Measurements from ENCODE around the gene IDH2. TPM values are rescaled to one million over a fixed set of nuclear protein-coding genes. Genes with fewer than 3 reads are reported as not detected.

The IDH2 gene
- total and polyA plus RNA-seq, 2 of the 13 experiments (the other 11 are each of a cell fraction or from before 2014, with no cell fraction given): 121 to 145 TPM

DNA sequence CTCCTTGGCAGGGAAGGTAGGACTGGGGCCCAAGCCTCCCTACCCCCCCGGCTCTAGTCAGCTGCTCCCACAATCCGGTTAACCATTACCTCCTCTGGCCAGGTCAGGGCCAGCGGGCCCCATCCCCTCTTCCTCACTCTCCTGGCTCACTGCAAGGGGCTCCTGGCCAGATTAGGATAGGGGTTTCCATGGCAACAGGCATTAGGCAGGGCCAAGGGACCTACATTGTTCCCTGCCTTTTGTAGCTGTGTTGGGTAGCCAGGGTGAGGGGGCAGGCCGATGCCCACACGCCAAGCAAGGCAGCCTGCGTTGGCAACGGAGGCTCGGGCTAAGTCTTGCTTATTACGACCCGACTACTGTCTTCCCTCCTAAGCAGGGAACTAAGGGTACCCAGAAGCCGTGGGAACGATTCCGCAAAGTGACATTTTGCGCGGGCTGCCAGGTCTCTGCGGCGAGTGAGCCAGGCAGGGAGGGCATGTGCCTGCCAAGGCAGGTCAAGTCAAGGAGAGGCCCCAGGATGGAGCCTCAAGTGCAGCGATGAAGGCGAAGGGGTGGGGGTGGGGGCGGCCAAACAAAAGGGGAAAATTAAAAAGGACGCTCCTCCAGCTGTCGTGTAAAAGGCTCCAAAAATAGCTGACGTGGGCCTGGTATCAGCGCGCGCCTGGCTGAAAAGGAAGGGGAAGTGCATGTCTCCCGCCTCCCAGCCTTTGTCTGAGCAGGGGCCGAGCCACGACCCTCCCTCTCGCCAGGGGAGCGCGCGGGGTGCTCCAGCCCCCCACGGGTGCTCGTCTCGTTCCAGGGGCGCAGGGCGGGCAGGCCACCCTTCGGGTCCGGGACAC, 919 bp downstream of the IDH2 start (continued):
- TF ChIP-seq, protein P1, sequence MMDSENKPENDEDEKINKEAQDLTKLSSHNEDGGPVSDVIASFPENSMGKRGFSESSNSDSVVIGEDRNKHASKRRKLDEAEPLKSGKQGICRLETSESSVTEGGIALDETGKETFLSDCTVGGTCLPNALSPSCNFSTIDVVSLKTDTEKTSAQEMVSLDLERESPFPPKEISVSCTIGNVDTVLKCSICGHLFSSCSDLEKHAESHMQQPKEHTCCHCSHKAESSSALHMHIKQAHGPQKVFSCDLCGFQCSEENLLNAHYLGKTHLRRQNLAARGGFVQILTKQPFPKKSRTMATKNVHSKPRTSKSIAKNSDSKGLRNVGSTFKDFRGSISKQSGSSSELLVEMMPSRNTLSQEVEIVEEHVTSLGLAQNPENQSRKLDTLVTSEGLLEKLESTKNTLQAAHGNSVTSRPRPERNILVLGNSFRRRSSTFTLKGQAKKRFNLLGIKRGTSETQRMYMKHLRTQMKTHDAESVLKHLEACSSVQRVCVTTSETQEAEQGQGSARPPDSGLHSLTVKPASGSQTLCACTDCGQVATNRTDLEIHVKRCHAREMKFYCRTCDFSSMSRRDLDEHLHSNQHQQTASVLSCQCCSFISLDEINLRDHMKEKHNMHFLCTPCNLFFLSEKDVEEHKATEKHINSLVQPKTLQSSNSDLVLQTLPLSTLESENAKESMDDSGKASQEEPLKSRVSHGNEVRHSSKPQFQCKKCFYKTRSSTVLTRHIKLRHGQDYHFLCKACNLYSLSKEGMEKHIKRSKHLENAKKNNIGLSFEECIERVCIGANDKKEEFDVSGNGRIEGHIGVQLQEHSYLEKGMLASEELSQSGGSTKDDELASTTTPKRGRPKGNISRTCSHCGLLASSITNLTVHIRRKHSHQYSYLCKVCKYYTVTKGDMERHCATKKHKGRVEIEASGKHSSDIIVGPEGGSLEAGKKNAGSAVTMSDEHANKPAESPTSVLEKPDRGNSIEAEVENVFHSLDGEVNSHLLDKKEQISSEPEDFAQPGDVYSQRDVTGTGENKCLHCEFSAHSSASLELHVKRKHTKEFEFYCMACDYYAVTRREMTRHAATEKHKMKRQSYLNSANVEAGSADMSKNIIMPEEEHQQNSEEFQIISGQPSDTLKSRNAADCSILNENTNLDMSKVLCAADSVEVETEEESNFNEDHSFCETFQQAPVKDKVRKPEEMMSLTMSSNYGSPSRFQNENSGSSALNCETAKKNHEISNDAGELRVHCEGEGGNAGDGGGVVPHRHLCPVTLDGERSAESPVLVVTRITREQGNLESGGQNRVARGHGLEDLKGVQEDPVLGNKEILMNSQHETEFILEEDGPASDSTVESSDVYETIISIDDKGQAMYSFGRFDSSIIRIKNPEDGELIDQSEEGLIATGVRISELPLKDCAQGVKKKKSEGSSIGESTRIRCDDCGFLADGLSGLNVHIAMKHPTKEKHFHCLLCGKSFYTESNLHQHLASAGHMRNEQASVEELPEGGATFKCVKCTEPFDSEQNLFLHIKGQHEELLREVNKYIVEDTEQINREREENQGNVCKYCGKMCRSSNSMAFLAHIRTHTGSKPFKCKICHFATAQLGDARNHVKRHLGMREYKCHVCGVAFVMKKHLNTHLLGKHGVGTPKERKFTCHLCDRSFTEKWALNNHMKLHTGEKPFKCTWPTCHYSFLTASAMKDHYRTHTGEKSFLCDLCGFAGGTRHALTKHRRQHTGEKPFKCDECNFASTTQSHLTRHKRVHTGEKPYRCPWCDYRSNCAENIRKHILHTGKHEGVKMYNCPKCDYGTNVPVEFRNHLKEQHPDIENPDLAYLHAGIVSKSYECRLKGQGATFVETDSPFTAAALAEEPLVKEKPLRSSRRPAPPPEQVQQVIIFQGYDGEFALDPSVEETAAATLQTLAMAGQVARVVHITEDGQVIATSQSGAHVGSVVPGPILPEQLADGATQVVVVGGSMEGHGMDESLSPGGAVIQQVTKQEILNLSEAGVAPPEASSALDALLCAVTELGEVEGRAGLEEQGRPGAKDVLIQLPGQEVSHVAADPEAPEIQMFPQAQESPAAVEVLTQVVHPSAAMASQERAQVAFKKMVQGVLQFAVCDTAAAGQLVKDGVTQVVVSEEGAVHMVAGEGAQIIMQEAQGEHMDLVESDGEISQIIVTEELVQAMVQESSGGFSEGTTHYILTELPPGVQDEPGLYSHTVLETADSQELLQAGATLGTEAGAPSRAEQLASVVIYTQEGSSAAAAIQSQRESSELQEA (CRISPR knock-in tag; IDR thresholded peaks at IDR 0.05; ENCODE audit: not compliant biosample characterization): peak; percentile 67
- TF ChIP-seq ZNF558 (CRISPR knock-in tag; IDR thresholded peaks at IDR 0.05; ENCODE audit: borderline replicate concordance): no peak
- 0 out of 2 replicates have a peak, but pooled peaks have one; percentile 17 for TF ChIP-seq TBX2 (CRISPR knock-in tag; IDR thresholded peaks at IDR 0.05; ENCODE audit: borderline replicate concordance)
- TF ChIP-seq ZBTB7B (CRISPR knock-in tag; IDR thresholded peaks at IDR 0.05): peak; percentile 20; the same call in 1 of the 2 replicates
- TF ChIP-seq, protein P2, sequence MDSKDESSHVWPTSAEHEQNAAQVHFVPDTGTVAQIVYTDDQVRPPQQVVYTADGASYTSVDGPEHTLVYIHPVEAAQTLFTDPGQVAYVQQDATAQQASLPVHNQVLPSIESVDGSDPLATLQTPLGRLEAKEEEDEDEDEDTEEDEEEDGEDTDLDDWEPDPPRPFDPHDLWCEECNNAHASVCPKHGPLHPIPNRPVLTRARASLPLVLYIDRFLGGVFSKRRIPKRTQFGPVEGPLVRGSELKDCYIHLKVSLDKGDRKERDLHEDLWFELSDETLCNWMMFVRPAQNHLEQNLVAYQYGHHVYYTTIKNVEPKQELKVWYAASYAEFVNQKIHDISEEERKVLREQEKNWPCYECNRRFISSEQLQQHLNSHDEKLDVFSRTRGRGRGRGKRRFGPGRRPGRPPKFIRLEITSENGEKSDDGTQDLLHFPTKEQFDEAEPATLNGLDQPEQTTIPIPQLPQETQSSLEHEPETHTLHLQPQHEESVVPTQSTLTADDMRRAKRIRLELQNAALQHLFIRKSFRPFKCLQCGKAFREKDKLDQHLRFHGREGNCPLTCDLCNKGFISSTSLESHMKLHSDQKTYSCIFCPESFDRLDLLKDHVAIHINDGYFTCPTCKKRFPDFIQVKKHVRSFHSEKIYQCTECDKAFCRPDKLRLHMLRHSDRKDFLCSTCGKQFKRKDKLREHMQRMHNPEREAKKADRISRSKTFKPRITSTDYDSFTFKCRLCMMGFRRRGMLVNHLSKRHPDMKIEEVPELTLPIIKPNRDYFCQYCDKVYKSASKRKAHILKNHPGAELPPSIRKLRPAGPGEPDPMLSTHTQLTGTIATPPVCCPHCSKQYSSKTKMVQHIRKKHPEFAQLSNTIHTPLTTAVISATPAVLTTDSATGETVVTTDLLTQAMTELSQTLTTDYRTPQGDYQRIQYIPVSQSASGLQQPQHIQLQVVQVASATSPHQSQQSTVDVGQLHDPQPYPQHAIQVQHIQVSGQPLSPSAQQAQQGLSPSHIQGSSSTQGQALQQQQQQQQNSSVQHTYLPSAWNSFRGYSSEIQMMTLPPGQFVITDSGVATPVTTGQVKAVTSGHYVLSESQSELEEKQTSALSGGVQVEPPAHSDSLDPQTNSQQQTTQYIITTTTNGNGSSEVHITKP (CRISPR knock-in tag; IDR thresholded peaks at IDR 0.05; ENCODE audit: low read depth): peak; percentile 65
- TF ChIP-seq GLI4 (CRISPR knock-in tag; IDR thresholded peaks at IDR 0.05; ENCODE audit: borderline replicate concordance): 0 out of 2 replicates have a peak, but pooled peaks have one; percentile 45
- TF ChIP-seq IRF9 (CRISPR knock-in tag; IDR thresholded peaks at IDR 0.05; ENCODE audit: borderline replicate concordance): 0 out of 2 replicates have a peak, but pooled peaks have one; percentile 18
- TF ChIP-seq ZNF598 (CRISPR knock-in tag; IDR thresholded peaks at IDR 0.05; ENCODE audit: borderline replicate concordance): peak; percentile 69; the same call in 1 of the 2 replicates
- no peak for TF ChIP-seq SIX1 (CRISPR knock-in tag; IDR thresholded peaks at IDR 0.05; ENCODE audit: borderline replicate concordance)
- TF ChIP-seq SNAI1 (CRISPR knock-in tag; IDR thresholded peaks at IDR 0.05; ENCODE audit: borderline replicate concordance): 0 out of 2 replicates have a peak, but pooled peaks have one; percentile 36
